Progenitor cell of endocrine pancreas (in vitro differentiated cells): ENCODE measurements around the gene FAM184A. TPM values are rescaled to one million over a fixed set of nuclear protein-coding genes. Genes with fewer than 3 reads are reported as not detected.

Experiments
- DNase-seq: peaks from one replicate; pipeline ENCODE4 v3.0.0; 2021; ENCODE audit warnings: low spot score; ENCODE audit not compliant: unreplicated experiment
- H3K27ac Mint-ChIP-seq: 2 replicates; pipeline ENCODE4 v1.8.0; 2021; ENCODE audit warnings: mild to moderate bottlenecking, moderate library complexity, mixed read lengths
- H3K27me3 Mint-ChIP-seq: 2 replicates; pipeline ENCODE4 v1.8.0; 2021; ENCODE audit warnings: mixed read lengths
- H3K36me3 Mint-ChIP-seq: 2 replicates; pipeline ENCODE4 v1.8.0; 2022; ENCODE audit warnings: mixed read lengths; ENCODE audit not compliant: insufficient read depth
- H3K4me1 Mint-ChIP-seq: 2 replicates; pipeline ENCODE4 v1.8.0; 2021; ENCODE audit warnings: low read depth, mixed read lengths
- H3K4me3 Mint-ChIP-seq: 2 replicates; pipeline ENCODE4 v1.8.0; 2021; ENCODE audit warnings: low read depth, mild to moderate bottlenecking, moderate library complexity, mixed read lengths
- H3K9me3 Mint-ChIP-seq: 2 replicates; pipeline ENCODE4 v1.8.0; 2021; ENCODE audit warnings: low read depth, mixed read lengths
- total RNA-seq: library from RNA; stranded (reverse); gene quantifications from 2 replicates; pipeline ENCODE4 v1.2.1, GENCODE V29; 2021
- TF ChIP-seq, protein P1 (sequence below): fragments of 200-600 bp; sonication (generic); IDR thresholded peaks from one replicate; pipeline ENCODE4 v1.5.0; 2021; ENCODE audit warnings: antibody characterized with exemption, mild to moderate bottlenecking; ENCODE audit not compliant: unreplicated experiment

FAM184A gene
- total RNA-seq, 1 donor from 2014 or later: 20.9 TPM

DNA sequence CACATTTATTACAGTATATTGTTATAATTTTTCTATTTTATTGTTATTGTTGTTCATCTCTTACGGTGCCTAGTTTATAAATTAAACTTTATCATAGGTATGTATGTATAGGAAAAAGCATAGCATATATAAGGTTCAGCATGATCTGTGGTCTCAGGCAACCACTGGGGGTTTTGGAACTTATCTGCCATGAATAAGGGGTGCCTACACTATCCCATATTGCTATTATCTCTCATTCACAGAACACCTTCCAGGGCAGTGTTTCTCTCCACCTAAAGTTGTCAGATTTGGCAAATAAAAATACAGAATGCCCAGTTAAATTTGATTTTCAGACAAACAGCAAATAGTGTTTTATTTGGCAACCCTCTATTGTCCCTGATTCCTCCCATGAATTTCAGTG is 35.5 kb upstream of the FAM184A start:
- no peak overlapping the region for H3K4me3 Mint-ChIP-seq
- no peaks in the 10 kb centered on the region for H3K36me3 Mint-ChIP-seq
- TF ChIP-seq, protein P1, sequence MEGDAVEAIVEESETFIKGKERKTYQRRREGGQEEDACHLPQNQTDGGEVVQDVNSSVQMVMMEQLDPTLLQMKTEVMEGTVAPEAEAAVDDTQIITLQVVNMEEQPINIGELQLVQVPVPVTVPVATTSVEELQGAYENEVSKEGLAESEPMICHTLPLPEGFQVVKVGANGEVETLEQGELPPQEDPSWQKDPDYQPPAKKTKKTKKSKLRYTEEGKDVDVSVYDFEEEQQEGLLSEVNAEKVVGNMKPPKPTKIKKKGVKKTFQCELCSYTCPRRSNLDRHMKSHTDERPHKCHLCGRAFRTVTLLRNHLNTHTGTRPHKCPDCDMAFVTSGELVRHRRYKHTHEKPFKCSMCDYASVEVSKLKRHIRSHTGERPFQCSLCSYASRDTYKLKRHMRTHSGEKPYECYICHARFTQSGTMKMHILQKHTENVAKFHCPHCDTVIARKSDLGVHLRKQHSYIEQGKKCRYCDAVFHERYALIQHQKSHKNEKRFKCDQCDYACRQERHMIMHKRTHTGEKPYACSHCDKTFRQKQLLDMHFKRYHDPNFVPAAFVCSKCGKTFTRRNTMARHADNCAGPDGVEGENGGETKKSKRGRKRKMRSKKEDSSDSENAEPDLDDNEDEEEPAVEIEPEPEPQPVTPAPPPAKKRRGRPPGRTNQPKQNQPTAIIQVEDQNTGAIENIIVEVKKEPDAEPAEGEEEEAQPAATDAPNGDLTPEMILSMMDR: no peak
- H3K27me3 Mint-ChIP-seq: peaks cover 13% of the 10 kb centered on the region
- no peaks in the 10 kb centered on the region for H3K4me1 Mint-ChIP-seq
- H3K9me3 Mint-ChIP-seq: no peaks in the 10 kb centered on the region
- DNase-seq: no peak
- no peak overlapping the region for H3K27ac Mint-ChIP-seq

DNA sequence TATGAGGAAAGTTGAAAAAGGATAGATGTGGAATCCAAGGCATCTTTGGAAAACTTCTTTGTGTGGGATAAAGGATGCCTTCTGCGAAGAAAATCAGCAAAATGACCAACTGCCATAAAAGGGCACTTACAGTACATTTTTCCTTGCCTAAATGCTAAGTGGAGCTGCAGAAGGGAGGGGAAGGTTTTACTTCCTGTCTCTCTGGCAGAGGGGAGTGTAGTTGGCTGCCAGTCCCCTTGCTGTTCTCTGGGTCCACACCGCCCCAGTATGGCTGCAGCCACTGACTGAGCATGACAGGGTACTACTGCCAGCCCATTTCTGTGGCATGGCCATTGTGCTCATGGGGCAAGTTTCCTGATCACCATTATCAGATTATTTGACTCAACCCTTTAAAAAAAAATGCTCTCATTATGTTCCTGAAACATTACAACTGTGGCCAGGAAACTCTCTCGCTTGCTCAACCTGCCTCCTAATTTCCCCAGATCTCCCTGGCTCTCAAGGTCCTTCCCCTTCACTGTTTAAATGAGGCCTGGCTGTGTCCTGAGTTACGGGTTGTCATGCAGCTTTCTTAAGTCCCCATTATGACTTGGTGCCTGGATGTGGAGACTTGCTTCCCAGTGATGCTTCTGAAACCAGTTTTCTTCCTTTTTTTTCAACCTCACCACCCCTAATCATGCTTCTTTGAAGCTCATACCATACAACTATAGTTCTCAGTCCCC is 34.5 kb upstream of the FAM184A start:
- Mint-ChIP-seq H3K36me3 (no peaks in the 10 kb centered on the region), H3K9me3 (no peaks in the 10 kb centered on the region), H3K4me3 (no peak overlapping the region), H3K4me1 (no peaks in the 10 kb centered on the region), H3K27me3 (peaks cover 9% of the 10 kb centered on the region), H3K27ac (no peak overlapping the region)
- TF ChIP-seq, protein P1: no peak
- DNase-seq: no peak

DNA sequence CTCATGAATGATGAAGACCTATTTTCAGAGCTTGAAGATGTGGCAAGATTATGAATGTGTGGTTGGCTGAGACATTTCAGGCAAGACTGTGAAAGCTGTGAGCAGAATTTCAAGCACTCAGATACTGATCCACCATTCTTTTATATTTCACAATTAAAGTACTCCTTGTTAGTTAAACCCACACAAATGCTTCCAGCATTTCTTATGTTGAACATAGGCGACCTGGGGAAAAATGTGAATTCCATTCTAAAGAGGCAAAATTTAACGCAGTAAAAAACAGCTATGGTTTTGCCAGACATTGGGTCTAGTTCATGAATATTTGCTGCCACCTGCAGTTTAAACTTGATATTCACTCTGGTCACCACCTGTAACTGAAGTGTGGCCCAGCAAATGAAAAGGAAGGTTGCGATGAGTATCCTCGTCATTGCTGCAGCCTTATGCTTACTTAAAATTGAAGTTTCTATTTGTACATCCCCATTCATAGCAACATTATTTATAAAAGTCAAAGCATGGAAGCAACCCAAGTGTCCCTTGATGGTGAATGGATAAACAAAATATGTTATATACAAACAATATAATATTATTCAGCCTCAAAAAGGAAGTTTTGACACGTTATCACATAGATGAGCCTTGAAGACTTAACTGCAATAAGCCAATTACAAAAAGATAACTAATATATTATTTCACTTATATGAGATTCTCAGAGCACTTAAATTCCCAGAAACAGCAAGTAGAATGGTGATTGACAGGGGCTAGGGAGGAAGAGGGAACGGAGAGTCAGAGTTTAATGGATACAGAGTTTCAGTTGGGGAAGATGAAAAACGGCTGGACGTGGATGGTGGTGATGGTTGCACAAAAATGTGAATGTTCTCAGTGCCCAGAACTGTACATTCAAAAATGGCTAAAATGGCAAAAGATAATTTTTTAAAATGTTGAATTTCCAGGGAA is 32.4 kb upstream of the FAM184A start:
- TF ChIP-seq, protein P1: peak; percentile 72
- Mint-ChIP-seq H3K27ac (no peak overlapping the region), H3K27me3 (no peaks in the 10 kb centered on the region), H3K36me3 (no peaks in the 10 kb centered on the region), H3K4me3 (no peak overlapping the region), H3K4me1 (no peaks in the 10 kb centered on the region), H3K9me3 (peaks cover 4% of the 10 kb centered on the region)
- DNase-seq: peak; percentile 25

DNA sequence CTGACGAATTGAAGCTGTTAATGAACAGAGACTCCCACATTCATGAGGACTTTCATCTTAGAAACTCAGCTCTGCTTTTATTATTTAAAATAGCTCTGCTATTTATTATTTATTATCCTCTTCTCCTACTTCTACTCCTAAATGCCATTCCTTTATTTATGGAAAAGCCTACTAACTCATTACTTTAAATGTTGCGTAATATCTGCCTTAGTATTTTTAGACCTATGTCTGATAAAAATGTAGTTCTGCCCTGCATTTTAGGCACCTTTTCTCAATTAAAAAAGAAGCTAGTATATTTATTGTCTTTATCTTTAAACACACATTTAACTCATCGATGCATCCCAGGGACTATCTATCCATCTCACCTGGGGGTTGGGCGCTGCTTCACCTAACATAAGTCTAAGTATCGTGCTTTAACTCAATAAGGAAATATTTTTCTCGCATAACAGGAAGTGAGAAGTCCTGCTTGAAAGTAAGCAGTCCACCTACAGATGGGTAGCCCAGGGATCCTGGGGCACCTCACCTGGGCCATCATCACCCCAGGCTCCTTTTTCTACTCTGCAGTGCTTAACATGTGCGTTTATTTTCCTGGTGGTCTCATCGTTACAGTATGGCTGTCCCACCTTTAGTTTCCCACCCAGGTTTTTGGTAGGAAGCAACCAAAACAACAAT is 31.3 kb upstream of the FAM184A start:
- Mint-ChIP-seq H3K4me1 (no peaks in the 10 kb centered on the region), H3K36me3 (no peaks in the 10 kb centered on the region), H3K9me3 (peaks cover 4% of the 10 kb centered on the region), H3K27ac (no peak overlapping the region), H3K27me3 (no peaks in the 10 kb centered on the region), H3K4me3 (no peak overlapping the region)
- no peak for DNase-seq
- TF ChIP-seq, protein P1: no peak

DNA sequence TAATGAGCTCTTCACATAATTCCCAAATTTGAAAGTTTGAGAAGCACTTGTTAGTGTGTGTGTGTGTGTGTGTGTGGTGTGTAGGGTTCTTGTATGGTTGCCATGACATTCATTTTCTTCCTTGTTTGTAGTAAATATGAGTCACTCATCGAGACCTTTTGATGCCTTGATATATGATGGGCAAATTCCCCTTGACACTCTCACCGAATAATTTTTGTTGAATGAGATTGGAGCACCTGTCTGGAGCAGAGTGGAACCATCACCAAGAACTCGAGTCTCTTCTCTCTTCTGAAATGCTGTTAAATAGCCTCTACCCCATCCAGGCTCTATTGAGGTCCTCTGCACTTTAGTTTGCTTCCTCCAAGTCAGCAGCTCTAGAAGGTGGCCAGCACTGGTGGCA is 29.6 kb upstream of the FAM184A start:
- Mint-ChIP-seq H3K36me3 (no peaks in the 10 kb centered on the region), H3K4me3 (no peak overlapping the region), H3K27me3 (no peaks in the 10 kb centered on the region), H3K27ac (no peak overlapping the region), H3K9me3 (peaks cover 6% of the 10 kb centered on the region), H3K4me1 (no peaks in the 10 kb centered on the region)
- no peak for DNase-seq
- TF ChIP-seq, protein P1: no peak
